Measurements from ENCODE around the gene MYL10. TPM values are rescaled to one million over a fixed set of nuclear protein-coding genes. Genes with fewer than 3 reads are reported as not detected.

The MYL10 gene
- total RNA-seq, 2 donors from 2014 or later = not detected

DNA sequence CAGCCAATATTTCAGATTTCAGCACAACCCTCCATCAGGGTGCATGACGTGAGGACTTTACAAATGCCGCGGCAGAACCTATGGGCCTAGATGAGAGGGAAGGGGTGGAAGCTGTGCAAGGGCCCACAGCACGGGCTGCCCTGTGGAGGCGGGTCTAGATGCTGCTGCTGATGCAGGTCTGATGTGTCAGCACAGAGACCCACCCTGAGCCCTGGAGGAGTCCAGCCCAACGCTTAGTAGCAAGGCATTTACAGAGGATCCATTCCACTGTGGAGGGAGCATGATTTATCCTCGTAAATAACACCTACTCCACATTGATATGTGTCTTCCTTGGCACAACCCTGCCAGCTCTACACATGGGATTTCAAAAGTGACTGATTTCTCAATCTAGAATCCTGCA lies 48.5 kb downstream of the MYL10 start:
- TF ChIP-seq, protein P1, sequence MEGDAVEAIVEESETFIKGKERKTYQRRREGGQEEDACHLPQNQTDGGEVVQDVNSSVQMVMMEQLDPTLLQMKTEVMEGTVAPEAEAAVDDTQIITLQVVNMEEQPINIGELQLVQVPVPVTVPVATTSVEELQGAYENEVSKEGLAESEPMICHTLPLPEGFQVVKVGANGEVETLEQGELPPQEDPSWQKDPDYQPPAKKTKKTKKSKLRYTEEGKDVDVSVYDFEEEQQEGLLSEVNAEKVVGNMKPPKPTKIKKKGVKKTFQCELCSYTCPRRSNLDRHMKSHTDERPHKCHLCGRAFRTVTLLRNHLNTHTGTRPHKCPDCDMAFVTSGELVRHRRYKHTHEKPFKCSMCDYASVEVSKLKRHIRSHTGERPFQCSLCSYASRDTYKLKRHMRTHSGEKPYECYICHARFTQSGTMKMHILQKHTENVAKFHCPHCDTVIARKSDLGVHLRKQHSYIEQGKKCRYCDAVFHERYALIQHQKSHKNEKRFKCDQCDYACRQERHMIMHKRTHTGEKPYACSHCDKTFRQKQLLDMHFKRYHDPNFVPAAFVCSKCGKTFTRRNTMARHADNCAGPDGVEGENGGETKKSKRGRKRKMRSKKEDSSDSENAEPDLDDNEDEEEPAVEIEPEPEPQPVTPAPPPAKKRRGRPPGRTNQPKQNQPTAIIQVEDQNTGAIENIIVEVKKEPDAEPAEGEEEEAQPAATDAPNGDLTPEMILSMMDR (IDR thresholded peaks at IDR 0.05) = no peak
- TF ChIP-seq POLR2A (IDR thresholded peaks at IDR 0.05) = no peak
- 66 to 83% methylated on average over 4 to 7 of the region's 7 CpGs for WGBS, 2 donors
- Histone ChIP-seq H3K9me3 (no peaks in the 10 kb centered on the region), H3K27me3 (no peaks in the 10 kb centered on the region), H3K36me3 (replicated peaks in 1 of 2; ENCODE audit: insufficient read depth in 1 of 2, low read depth in 2 of 2) (no peaks in the 10 kb centered on the region), H3K4me1 (no peaks in the 10 kb centered on the region), H3K4me3 (no peak overlapping the region), H3K27ac (no peak overlapping the region)
- ATAC-seq (no peak), DNase-seq (no peak)
- intact Hi-C loops (cut with DNase I) = no loop called here

DNA sequence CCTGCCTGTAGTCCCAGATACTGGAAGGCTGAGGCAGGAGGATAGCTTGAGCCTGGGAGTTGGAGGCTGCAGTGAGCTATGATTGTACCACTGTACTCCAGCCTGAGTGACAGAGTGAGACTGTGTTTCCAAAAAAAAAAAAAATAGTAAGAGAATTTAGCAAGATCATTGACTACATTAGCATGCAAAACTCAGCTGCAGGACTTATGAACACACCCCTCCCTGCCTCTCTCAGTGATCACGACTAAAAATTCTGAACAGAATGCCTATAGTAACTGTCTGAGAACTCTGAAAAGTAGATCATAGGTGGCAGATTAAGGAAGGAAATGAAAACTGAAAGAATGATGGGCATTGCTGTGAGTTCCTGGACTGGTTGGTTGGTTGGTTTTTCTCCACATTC lies 50.5 kb downstream of the MYL10 start:
- intact Hi-C loops (cut with DNase I) = no loop called here
- Histone ChIP-seq H3K36me3 (replicated peaks in 1 of 2; ENCODE audit: insufficient read depth in 1 of 2, low read depth in 2 of 2) (no peaks in the 10 kb centered on the region), H3K9me3 (no peaks in the 10 kb centered on the region), H3K4me1 (no peaks in the 10 kb centered on the region), H3K4me3 (no peak overlapping the region), H3K27ac (no peak overlapping the region), H3K27me3 (no peaks in the 10 kb centered on the region)
- ATAC-seq (no peak), DNase-seq (no peak)
- no peak for TF ChIP-seq POLR2A (IDR thresholded peaks at IDR 0.05)
- TF ChIP-seq, protein P1 (IDR thresholded peaks at IDR 0.05) = no peak
- WGBS, 2 donors = 36 to 57% methylated on average over 1 of the region's 1 CpG

DNA sequence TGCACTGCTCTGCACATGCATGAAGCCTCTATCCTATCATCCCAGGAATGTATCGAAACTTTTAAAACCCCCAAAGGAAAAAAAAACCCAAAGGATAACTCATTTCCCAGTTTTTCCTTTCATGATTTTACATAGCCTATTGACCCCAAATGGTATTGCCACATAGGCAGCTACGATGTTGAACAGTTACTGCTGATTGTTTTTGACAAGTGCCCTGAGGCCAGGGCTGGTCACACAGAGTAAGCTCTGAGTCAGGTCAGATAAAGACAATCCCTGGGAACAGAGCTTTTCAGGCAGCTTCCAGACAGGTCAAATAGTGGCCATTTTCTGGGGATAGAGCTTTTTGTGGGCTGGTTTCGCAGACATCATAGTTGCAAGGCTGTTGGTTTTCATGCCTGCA lies 52.1 kb downstream of the MYL10 start:
- intact Hi-C loops (cut with DNase I) = no loop called here
- no peak for ATAC-seq
- WGBS, 2 donors = 92 to 98% methylated on average over 3 of the region's 3 CpGs
- no peak for TF ChIP-seq POLR2A (IDR thresholded peaks at IDR 0.05)
- TF ChIP-seq, protein P1 (IDR thresholded peaks at IDR 0.05) = no peak
- no peak for DNase-seq
- Histone ChIP-seq H3K36me3 (replicated peaks in 1 of 2; ENCODE audit: insufficient read depth in 1 of 2, low read depth in 2 of 2) (no peaks in the 10 kb centered on the region), H3K27ac (no peak overlapping the region), H3K9me3 (no peaks in the 10 kb centered on the region), H3K27me3 (no peaks in the 10 kb centered on the region), H3K4me1 (no peaks in the 10 kb centered on the region), H3K4me3 (no peak overlapping the region)

DNA sequence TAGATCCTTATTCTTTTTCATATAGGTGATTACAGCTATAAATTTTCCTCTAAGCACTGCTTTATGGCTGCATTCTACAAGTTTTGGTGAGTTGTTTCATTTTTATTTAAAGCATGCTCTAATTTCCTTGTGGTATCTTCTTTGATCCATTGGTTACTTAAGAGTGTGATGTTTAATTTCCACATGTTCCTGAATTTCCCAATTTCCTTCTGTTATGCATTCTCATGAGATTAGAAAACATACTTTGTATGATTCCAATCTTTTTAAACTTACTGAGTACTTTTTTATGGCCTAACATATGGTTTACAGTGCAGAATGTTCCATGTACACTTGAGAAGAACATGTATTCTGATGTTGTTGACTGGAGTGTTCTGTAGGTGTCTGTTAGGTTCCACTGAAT lies 53.4 kb downstream of the MYL10 start:
- no peaks in the 10 kb centered on the region for H3K36me3 ChIP-seq (replicated peaks in 1 of 2; ENCODE audit: insufficient read depth in 1 of 2, low read depth in 2 of 2)
- H3K9me3 ChIP-seq = no peaks in the 10 kb centered on the region
- ATAC-seq (no peak), DNase-seq (no peak)
- intact Hi-C loops (cut with DNase I) = no loop called here
- H3K27me3 ChIP-seq = no peaks in the 10 kb centered on the region
- no peak for TF ChIP-seq POLR2A (IDR thresholded peaks at IDR 0.05)
- TF ChIP-seq, protein P1 (IDR thresholded peaks at IDR 0.05) = no peak
- H3K4me3 ChIP-seq = no peak overlapping the region
- no peaks in the 10 kb centered on the region for H3K4me1 ChIP-seq
- H3K27ac ChIP-seq = no peak overlapping the region

DNA sequence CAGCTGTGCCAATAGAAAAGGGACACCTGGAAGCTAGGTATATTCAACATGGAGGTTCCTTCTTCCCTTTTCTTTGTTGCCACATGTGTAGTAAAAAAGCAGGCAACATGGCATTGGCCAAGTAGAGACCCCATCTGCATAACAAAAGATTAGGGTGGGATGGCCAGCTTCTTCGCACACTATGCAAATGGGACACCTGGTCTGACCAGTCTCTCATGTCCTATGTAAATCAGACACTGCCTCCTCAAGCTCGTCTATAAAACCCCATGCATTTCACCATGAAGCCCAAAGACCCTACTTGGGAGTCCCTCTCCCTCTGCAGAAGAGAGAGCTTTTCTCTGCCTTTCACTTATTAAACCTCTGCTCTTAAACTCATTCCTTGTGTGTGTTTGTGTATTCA lies 53.9 kb downstream of the MYL10 start:
- no peak overlapping the region for H3K4me3 ChIP-seq
- WGBS, 2 donors = 42 to 49% methylated on average over 2 of the region's 2 CpGs
- no peaks in the 10 kb centered on the region for H3K9me3 ChIP-seq
- ATAC-seq = no peak
- no peak for DNase-seq
- TF ChIP-seq POLR2A (IDR thresholded peaks at IDR 0.05) = no peak
- TF ChIP-seq, protein P1 (IDR thresholded peaks at IDR 0.05) = no peak
- H3K36me3 ChIP-seq (replicated peaks in 1 of 2; ENCODE audit: insufficient read depth in 1 of 2, low read depth in 2 of 2) = no peaks in the 10 kb centered on the region
- no peaks in the 10 kb centered on the region for H3K27me3 ChIP-seq
- H3K4me1 ChIP-seq = no peaks in the 10 kb centered on the region
- no peak overlapping the region for H3K27ac ChIP-seq
- intact Hi-C loops (cut with DNase I) = no loop called here

Measured in body of pancreas (tissue), 4 donors.